Smooth muscle cell of bladder (primary cell): ENCODE data around the gene TBX4. TPM values are rescaled to one million over a fixed set of nuclear protein-coding genes. Genes with fewer than 3 reads are reported as not detected.

Source experiments
- total RNA-seq: library from RNA; depleted of rRNA; stranded (reverse); fragments of >200 nt; gene quantifications from 2 replicates; pipeline ENCODE4 v1.2.3, GENCODE V29; 2014

TBX4 gene
- 0.09 and 0.14 TPM in 2 replicates for total RNA-seq

DNA sequence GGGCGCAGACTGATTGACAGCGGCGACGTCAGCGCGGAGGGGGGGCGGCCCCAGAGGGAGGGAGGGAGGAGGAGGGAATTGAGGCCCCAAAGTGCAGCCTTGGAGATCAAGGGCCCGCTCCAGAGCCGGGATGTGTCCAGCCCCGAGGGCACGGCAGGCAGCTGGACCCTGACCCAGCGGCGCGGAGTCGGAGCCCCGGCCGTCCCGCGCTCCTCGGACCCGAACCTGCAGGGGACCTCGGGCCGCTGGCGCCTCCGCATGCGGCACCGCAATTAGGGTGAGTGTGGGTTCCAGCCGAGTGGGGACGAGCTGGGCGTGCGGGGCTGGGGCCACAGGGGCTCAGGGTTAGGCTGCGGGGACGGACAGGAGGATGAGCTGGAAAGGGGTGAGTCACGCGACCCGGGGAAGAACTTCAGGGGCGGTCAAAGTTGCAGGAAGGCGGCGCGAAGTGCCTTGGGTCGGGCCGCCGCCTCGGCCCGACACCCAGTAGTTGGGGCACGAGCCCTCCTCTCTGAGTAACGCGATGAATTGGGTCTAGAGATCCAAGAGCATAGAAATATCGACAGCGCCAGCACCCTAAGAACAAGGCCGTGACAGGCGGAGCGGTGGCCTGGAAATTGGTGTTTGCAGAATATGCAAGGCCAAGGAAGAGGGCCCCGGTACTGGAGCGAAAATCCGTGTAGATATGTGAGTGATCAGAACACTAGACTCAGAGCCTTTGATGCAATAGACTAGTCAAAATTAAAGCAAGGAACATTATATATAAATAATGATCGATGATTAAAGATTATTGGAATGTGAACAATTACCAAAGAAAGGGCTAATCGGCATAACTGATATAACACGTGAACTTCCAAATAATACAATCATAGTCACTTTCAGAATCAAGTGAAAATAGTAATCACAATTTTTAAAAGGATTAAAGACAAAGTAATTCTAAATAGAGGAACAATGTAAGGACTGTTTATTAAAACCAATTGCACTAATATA is at the start of gene TBX4:
Gene TBX4 (plus strand): TSS at position 122 of the 990 bp plus-strand sequence. CDS start 4,069 bp downstream, outside the sequence.

Other genes with a start within 250 kb of the TBX4 start
- 13.6 and 22.5 TPM in 2 replicates for gene TBX2, start 52.6 kb upstream of the TBX4 start, total RNA-seq
- gene NACA2, start 138.8 kb downstream of the TBX4 start, total RNA-seq = not detected in 2 replicates